PC-3 (cell line): ENCODE data around the gene MYH14. TPM values are rescaled to one million over a fixed set of nuclear protein-coding genes. Genes with fewer than 3 reads are reported as not detected.

Experiments
- ATAC-seq: fragments of 200-7000 bp; cut with Tn5 transposase; 2 replicates; pipeline ENCODE4 v1.9.1; 2020; ENCODE audit warnings: mild to moderate bottlenecking, moderate library complexity
- BruUV-seq: library from RNA; stranded (reverse); fragments of 400-500 nt; replicated peaks from 2 replicates; lab custom pipeline; 2021; lab: Mats Ljungman, UMichigan
- CTCF ChIA-PET: fragments of 300-600 bp; sonication (Branson Sonifier 250); formaldehyde crosslinking; loops from one replicate; lab custom pipeline; 2022; ENCODE audit warnings: antibody characterized with exemption; lab: Charles Lee
- POLR2A ChIA-PET: fragments of 300-600 bp; sonication (Branson Sonifier 250); formaldehyde crosslinking; loops from one replicate; lab custom pipeline; 2022; ENCODE audit warnings: antibody characterized with exemption; ENCODE audit not compliant: unreplicated experiment; lab: Charles Lee
- DNase-seq: peaks from one replicate; pipeline ENCODE4 v3.0.0-alpha.2; 2015
- H2AFZ ChIP-seq: fragments of 300-600 bp; sonication (generic); 2 replicates; pipeline ENCODE4 v1.6.0; 2016; ENCODE audit warnings: antibody characterized with exemption, low read length
- H3F3A ChIP-seq: fragments of 300-600 bp; sonication (generic); one replicate; pipeline ENCODE4 v1.6.0; 2017; ENCODE audit warnings: antibody characterized with exemption, low read length, control low read depth, mild to moderate bottlenecking; ENCODE audit not compliant: unreplicated experiment
- H3K27ac ChIP-seq: fragments of 300-600 bp; sonication (generic); 2 replicates; pipeline ENCODE4 v1.5.1; 2016; ENCODE audit warnings: mild to moderate bottlenecking, low read length
- H3K27me3 ChIP-seq: fragments of 300-600 bp; sonication (generic); 2 replicates; pipeline ENCODE4 v1.6.1; 2016; ENCODE audit warnings: low read length, mixed read lengths
- H3K36me3 ChIP-seq: fragments of 300-600 bp; sonication (generic); 2 replicates; pipeline ENCODE4 v1.6.1; 2016; ENCODE audit warnings: low read depth, mixed run types, low read length, mixed read lengths
- H3K4me1 ChIP-seq: fragments of 300-600 bp; sonication (generic); 2 replicates; pipeline ENCODE4 v1.5.1; 2016; ENCODE audit warnings: low read length; ENCODE audit not compliant: insufficient read depth
- H3K4me2 ChIP-seq: fragments of 300-600 bp; sonication (generic); 2 replicates; pipeline ENCODE4 v1.6.0; 2016; ENCODE audit warnings: low read length
- H3K4me3 ChIP-seq: fragments of 300-600 bp; sonication (generic); 2 replicates; pipeline ENCODE4 v1.5.1; 2016; ENCODE audit warnings: mild to moderate bottlenecking, low read length, mixed read lengths
- H3K79me2 ChIP-seq: fragments of 300-600 bp; sonication (generic); 2 replicates; pipeline ENCODE4 v1.6.1; 2017; ENCODE audit warnings: low read length, mixed read lengths
- H3K9ac ChIP-seq: fragments of 300-600 bp; sonication (generic); 2 replicates; pipeline ENCODE4 v1.6.0; 2016; ENCODE audit warnings: mild to moderate bottlenecking, low read length
- H3K9me2 ChIP-seq: fragments of 300-600 bp; sonication (generic); replicated peaks from 2 replicates; pipeline ENCODE4 v1.6.1; 2016; ENCODE audit warnings: mixed run types, low read length, mixed read lengths
- H3K9me3 ChIP-seq: fragments of 300-600 bp; sonication (generic); 2 replicates; pipeline ENCODE4 v1.6.1; 2016; ENCODE audit warnings: low read length, mixed read lengths
- H4K20me1 ChIP-seq: fragments of 300-600 bp; sonication (generic); 2 replicates; pipeline ENCODE4 v1.6.1; 2016; ENCODE audit warnings: low read length, mixed read lengths
- CTCF ChIP-seq: fragments of 300-600 bp; sonication (generic); conservative IDR thresholded peaks from 2 replicates; pipeline ENCODE4 v1.5.1; 2017; ENCODE audit warnings: antibody characterized with exemption, low read depth, mild to moderate bottlenecking, low read length
- EZH2 ChIP-seq: fragments of 300-600 bp; sonication (generic); IDR thresholded peaks from one replicate; pipeline ENCODE4 v1.6.1; 2017; ENCODE audit warnings: antibody characterized with exemption, mild to moderate bottlenecking, low read length; ENCODE audit not compliant: unreplicated experiment
- EZH2phosphoT487 ChIP-seq: fragments of 300-600 bp; sonication (generic); IDR thresholded peaks from 2 replicates; pipeline ENCODE4 v1.6.1; 2018; ENCODE audit warnings: mild to moderate bottlenecking, antibody characterized with exemption, low read length, borderline replicate concordance
- intact Hi-C: fragments of 100-400 bp; cut with micrococcal nuclease; formaldehyde crosslinking; loops from 2 replicates; pipeline ENCODE4 v1.9.0; 2023
- total RNA-seq: library from RNA; depleted of rRNA; stranded (reverse); fragments of >200 nt; gene quantifications from 2 replicates; pipeline ENCODE4 v1.2.3, GENCODE V29; 2014

MYH14 gene
- total RNA-seq, 1 experiment from 2014 or later: 20.2 TPM

DNA sequence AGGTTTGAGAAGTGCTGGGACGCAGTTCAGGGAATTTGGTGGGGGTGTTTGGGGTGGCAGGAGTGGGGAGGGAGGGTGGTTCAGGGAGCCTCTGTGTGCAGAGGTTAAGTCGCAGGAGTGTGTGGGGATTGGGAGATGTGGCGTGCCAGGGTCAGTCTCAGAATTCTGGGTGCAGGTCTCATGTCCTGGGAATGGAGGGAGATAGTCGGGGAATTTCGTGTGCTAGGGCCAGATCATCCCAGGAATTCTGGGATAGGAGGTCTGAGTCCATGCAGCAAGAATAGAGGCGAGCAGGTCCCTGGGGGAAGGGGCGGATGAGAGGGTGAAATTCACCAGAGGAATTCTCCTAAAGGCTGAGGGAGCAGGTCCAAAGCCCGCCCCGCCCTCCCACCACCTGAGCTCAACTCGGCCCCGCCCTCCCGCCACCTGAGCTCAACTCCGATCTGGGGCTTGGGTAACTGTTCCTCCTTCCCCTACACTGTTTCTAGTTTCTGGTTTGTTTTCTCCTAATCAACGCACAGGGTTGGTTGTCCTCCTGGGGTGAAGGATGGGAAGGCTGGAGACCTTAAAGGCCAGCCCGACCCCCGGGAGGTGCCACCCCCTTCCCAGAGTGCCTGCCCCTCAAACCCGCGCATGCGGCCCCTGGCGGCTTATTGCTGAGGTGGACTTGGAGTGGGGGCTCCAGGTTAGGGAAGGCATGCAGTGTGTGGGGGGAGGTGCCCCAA is 110.6 kb downstream of the MYH14 start:
- POLR2A ChIA-PET: interaction anchor here (0.6 kb wide), 2 partner anchors 13 to 15 kb away, joined by 4 to 5 read pairs; partner anchors contain the start of gene KCNC3
- intact Hi-C loops: no loop called here
- ATAC-seq: no peak; the same call in 1 of the 2 replicates

DNA sequence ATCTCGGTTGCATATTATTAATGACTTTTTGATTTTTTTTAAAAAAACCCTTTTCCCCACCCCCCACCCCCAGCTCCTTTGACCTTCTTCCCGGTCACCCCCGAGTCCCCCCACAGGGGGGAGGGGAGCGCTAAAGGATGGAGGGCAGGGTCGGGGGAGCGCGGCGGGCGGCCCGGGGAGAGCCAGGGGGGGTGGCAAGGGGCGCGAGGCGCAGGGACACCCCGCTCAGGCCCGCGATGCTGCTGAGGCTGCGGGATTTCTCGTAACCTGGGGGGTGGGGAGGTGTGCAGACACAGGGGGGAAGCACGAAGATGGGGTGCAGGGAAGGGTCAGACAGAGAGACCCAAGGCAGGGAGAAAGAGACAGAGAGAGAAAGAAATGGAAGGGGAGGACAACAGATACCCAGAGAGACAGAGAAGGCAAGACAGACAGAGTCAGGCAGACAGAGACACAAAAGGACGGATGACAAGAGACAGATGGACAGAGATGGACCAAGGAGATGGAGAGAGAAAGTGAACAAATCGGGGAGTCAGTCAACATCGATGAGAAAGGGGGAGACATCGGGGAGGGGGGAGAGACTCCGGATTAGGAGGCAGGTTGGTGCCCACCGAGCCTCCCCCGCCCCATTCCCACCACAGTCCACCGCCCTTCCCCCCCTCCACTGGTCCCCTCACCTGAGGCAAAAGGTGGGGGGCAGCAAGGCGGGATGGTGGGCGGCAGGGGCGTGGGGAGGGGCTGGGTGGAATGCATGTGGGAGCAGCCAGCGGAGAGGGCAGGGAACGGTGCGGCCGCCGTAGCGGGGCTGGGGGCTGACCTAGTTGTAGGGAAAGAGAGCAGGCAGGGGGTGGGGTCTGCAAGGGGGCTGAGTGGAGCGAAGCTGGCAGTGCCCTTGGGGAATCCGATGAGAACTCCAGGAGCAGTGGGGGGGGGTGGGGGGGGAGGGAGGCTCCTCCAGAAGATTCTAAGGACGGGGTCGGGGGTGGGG is 111.6 kb downstream of the MYH14 start:
- Histone ChIP-seq H3K79me2 (no peaks in the 10 kb centered on the region), H3K27ac (no peak overlapping the region), H3K9me2 (no peaks in the 10 kb centered on the region), H3K36me3 (no peaks in the 10 kb centered on the region), H3F3A (no peaks in the 10 kb centered on the region), H4K20me1 (no peaks in the 10 kb centered on the region), H2AFZ (no peak overlapping the region), H3K9me3 (no peaks in the 10 kb centered on the region), H3K4me1 (peaks cover 4% of the 10 kb centered on the region), H3K9ac (no peak overlapping the region), H3K4me3 (no peak overlapping the region), H3K4me2 (peak overlapping the region; percentile 62; the same call in 1 of the 2 replicates), H3K27me3 (peaks cover 27% of the 10 kb centered on the region)
- ChIA-PET CTCF (interaction anchor here (0.7 to 1.3 kb wide), 2 partner anchors 14 to 18 kb away, joined by 3 to 9 read pairs; partner anchors contain the start of gene KCNC3), POLR2A (no interaction called here)
- ATAC-seq (peak; percentile 16; the same call in 1 of the 2 replicates), DNase-seq (no peak)
- intact Hi-C loops: no loop called here
- TF ChIP-seq EZH2: no peak
- no peak for TF ChIP-seq CTCF
- no peak for TF ChIP-seq EZH2phosphoT487
- BruUV-seq: no TSS peak

More for the DNA sequence above, 110.6 kb downstream of the MYH14 start:
- no peak for TF ChIP-seq CTCF
- TF ChIP-seq EZH2phosphoT487: no peak
- TF ChIP-seq EZH2: no peak
- Histone ChIP-seq H3F3A (no peaks in the 10 kb centered on the region), H3K4me1 (peaks cover 4% of the 10 kb centered on the region), H3K9me2 (no peaks in the 10 kb centered on the region), H2AFZ (no peak overlapping the region), H4K20me1 (no peaks in the 10 kb centered on the region), H3K4me3 (peak overlapping the region; percentile 39; the same call in 1 of the 2 replicates), H3K4me2 (peak overlapping the region; percentile 62), H3K36me3 (no peaks in the 10 kb centered on the region), H3K27ac (no peak overlapping the region), H3K79me2 (no peaks in the 10 kb centered on the region), H3K27me3 (peaks cover 27% of the 10 kb centered on the region), H3K9ac (no peak overlapping the region), H3K9me3 (no peaks in the 10 kb centered on the region)
- peak; percentile 24 for DNase-seq
- CTCF ChIA-PET: interaction anchor here (0.6 to 0.8 kb wide), 3 partner anchors 15 to 147 kb away, joined by 3 to 7 read pairs (median 3); partner anchors contain the start of gene KCNC3
- BruUV-seq: no TSS peak
